ENCODE results near the gene IWS1.
"Not testable (repeated sequence)": the region's sequence is repeated elsewhere in the genome, so short reads cannot be mapped to it uniquely, and the experiment has no call there.

The IWS1 gene

DNA sequence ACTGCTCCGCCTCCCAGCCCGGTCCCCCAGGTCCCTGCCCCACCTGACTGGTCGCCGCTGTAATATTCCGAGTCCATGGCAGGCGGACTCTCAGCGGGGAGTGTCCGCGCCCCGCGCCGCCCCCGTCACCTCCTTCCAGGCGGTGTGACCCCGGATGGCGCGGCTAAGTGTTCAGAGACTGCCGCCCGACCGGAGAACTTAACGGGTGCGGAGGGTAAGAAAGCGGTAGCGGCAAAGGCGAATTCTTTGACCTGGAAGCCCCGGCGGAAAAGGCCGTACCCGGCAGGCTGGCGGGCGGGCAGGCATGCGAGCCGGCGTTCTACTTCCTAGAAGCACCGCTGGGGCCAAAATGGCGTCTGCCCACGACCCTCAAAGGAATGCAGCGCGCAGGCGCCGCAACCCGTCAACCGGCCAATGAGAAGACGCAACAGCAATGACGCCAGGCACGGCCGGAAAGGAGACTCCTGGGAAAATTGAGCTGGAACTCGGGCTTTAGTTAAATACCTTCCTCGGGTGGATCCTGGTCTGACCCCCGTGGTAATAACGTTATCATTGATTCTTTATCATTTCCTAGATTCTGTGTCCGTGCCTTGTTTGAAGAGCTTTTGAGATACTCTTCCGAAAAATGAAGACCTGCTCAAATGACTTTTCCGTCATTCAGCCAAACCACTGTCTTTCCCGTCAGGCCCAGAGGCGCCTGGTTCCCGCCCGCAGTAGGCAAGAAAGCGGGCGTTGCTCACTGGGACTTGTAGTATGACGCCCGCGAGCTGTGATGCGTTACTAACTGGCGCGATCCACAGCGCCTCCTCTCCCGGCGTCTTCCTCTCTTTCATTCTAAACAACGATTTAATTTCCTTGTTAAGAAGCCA is at the start of gene IWS1:
Gene IWS1 (minus strand): TSS at position 358 of the 869 bp plus-strand sequence. CDS start 281 bp downstream, at position 77.
- peak; percentile 89 for DNase-seq (ENCODE audit: extremely low read depth, low read depth)
- TF ChIP-seq CTCF (IDR thresholded peaks at IDR 0.05; ENCODE audit: low read depth, low read length) = peak; percentile 16

DNA sequence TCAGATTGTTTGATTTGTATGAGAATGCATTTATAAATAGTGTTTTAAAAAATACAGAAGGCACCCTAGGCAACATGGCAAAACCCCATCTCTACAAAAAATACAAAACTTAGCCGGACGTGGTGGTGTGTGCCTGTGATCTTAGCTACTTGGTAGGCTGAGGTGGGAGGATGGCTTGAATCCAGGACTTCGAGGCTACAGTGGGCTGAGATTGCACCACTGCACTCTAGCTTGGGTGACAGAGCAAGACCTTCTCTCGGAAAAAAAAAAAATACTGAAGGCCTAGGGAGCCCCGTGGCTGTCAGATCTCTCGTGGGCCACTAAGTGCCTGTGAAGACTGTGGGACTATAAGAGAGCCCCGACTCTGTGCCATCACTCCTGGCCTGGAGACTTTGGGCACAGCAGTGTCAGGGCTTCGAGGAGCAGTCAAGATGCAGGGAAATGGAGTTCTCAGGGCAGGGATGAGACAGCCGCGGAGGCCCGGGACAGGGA is 49.7 kb upstream of the IWS1 start:
- no peak for DNase-seq (ENCODE audit: extremely low read depth, low read depth)
- TF ChIP-seq CTCF (IDR thresholded peaks at IDR 0.05; ENCODE audit: low read depth, low read length) = no peak

GRCh38 chr2:127575185-127575765 is 49.0 kb upstream of the IWS1 start:
- no peak for TF ChIP-seq CTCF (IDR thresholded peaks at IDR 0.05; ENCODE audit: low read depth, low read length)
- DNase-seq (ENCODE audit: extremely low read depth, low read depth) = no peak

DNA sequence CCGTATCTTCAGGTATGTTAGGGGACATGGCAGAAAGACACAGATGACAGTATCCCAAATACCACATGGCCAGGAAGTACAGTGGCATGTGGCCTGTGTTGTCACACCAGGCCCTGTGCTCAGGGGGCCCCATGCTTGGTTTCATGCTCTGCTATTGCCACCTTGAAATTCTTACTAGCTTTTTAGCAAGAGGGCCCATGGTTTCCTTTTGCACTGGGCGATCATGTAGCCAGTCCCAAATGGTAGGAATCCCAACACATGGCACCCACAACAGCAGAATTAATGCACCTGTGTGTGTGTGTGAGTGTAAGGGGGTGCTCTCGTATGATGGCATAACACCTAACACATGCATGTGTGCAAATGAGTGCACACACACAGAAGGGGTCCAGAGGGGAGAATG is 48.4 kb upstream of the IWS1 start:
- no peak for DNase-seq (ENCODE audit: extremely low read depth, low read depth)
- TF ChIP-seq CTCF (IDR thresholded peaks at IDR 0.05; ENCODE audit: low read depth, low read length) = no peak

DNA sequence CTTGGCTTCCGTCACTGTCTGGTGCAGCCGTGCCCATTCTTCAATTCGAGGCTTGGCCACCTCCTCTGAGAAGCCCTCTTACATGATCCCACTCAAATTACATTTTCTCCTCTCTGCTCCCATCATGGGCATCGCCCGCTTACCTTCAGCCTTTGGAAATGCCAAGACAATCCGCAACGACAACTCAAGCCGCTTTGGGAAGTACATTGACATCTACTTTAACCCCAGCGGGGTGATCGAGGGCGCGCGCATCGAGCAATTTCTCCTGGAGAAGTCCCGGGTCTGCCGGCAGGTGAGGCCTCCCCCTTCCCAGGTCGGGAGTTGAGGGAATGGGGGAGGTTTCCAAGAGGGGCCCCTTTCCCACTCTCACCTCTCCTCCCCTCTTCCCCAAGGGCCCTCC is 47.5 kb upstream of the IWS1 start:
- no peak for DNase-seq (ENCODE audit: extremely low read depth, low read depth)
- TF ChIP-seq CTCF (IDR thresholded peaks at IDR 0.05; ENCODE audit: low read depth, low read length) = no peak

DNA sequence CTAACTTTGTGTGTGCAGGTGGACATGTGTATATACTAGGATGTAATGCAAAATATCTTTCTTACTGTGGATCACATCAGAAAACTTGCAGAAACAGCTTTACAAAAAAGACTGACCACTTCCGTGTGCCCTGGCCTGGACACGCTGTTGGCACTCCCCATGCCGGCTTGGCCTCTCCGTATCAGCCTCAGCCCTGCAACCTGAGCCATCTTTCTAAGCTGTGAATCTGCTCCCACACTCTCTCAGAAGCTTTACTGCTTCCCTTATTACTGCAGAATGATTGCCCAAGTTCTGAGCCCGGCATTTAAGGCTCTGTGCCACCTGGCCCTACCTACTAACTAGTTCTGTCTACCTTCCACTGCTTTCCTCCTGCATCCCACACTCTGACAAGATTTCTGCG is 47.0 kb upstream of the IWS1 start:
- TF ChIP-seq CTCF (IDR thresholded peaks at IDR 0.05; ENCODE audit: low read depth, low read length) = no peak
- DNase-seq (ENCODE audit: extremely low read depth, low read depth) = no peak

GRCh38 chr2:127572841-127573240 is 46.6 kb upstream of the IWS1 start:
- DNase-seq (ENCODE audit: extremely low read depth, low read depth) = no peak
- no peak for TF ChIP-seq CTCF (IDR thresholded peaks at IDR 0.05; ENCODE audit: low read depth, low read length)

DNA sequence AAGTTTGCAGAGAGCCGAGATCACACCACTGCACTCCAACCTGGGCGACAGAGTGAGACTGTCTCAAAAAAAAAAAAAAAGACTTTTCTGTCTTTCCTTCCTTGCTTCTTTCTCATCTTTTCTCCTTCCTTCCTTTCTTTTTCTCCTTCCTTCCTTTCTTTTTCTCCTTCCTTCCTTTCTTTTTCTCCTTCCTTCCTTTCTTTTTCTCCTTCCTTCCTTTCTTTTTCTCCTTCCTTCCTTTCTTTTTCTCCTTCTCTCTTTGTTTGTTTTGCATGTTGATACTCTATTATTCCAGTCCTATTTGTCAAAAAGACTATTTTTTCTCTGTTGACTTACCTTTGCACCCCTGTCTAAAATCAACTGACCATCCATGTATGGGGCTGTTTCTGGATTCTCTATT is 46.1 kb upstream of the IWS1 start:
- DNase-seq (ENCODE audit: extremely low read depth, low read depth) = not testable (repeated sequence)

Data from AG09319 (cell line).